PC-3 (cell line): ENCODE measurements around the gene SLC44A1. TPM values are rescaled to one million over a fixed set of nuclear protein-coding genes. Genes with fewer than 3 reads are reported as not detected.
A peak's percentile ranks its signal among the peaks of the same experiment; 100 is the strongest.

Experiments
- ATAC-seq: fragments of 200-7000 bp; cut with Tn5 transposase; 2 replicates; pipeline ENCODE4 v1.9.1; 2020; ENCODE audit warnings: mild to moderate bottlenecking, moderate library complexity
- BruUV-seq: library from RNA; stranded (reverse); fragments of 400-500 nt; replicated peaks from 2 replicates; lab custom pipeline; 2021; lab: Mats Ljungman, UMichigan
- CTCF ChIA-PET: fragments of 300-600 bp; sonication (Branson Sonifier 250); formaldehyde crosslinking; loops from one replicate; lab custom pipeline; 2022; ENCODE audit warnings: antibody characterized with exemption; lab: Charles Lee
- POLR2A ChIA-PET: fragments of 300-600 bp; sonication (Branson Sonifier 250); formaldehyde crosslinking; loops from one replicate; lab custom pipeline; 2022; ENCODE audit warnings: antibody characterized with exemption; ENCODE audit not compliant: unreplicated experiment; lab: Charles Lee
- DNase-seq: peaks from one replicate; pipeline ENCODE4 v3.0.0-alpha.2; 2015
- H2AFZ ChIP-seq: fragments of 300-600 bp; sonication (generic); 2 replicates; pipeline ENCODE4 v1.6.0; 2016; ENCODE audit warnings: antibody characterized with exemption, low read length
- H3F3A ChIP-seq: fragments of 300-600 bp; sonication (generic); one replicate; pipeline ENCODE4 v1.6.0; 2017; ENCODE audit warnings: antibody characterized with exemption, low read length, control low read depth, mild to moderate bottlenecking; ENCODE audit not compliant: unreplicated experiment
- H3K27ac ChIP-seq: fragments of 300-600 bp; sonication (generic); 2 replicates; pipeline ENCODE4 v1.5.1; 2016; ENCODE audit warnings: mild to moderate bottlenecking, low read length
- H3K27me3 ChIP-seq: fragments of 300-600 bp; sonication (generic); 2 replicates; pipeline ENCODE4 v1.6.1; 2016; ENCODE audit warnings: low read length, mixed read lengths
- H3K36me3 ChIP-seq: fragments of 300-600 bp; sonication (generic); 2 replicates; pipeline ENCODE4 v1.6.1; 2016; ENCODE audit warnings: low read depth, mixed run types, low read length, mixed read lengths
- H3K4me1 ChIP-seq: fragments of 300-600 bp; sonication (generic); 2 replicates; pipeline ENCODE4 v1.5.1; 2016; ENCODE audit warnings: low read length; ENCODE audit not compliant: insufficient read depth
- H3K4me2 ChIP-seq: fragments of 300-600 bp; sonication (generic); 2 replicates; pipeline ENCODE4 v1.6.0; 2016; ENCODE audit warnings: low read length
- H3K4me3 ChIP-seq: fragments of 300-600 bp; sonication (generic); 2 replicates; pipeline ENCODE4 v1.5.1; 2016; ENCODE audit warnings: mild to moderate bottlenecking, low read length, mixed read lengths
- H3K79me2 ChIP-seq: fragments of 300-600 bp; sonication (generic); 2 replicates; pipeline ENCODE4 v1.6.1; 2017; ENCODE audit warnings: low read length, mixed read lengths
- H3K9ac ChIP-seq: fragments of 300-600 bp; sonication (generic); 2 replicates; pipeline ENCODE4 v1.6.0; 2016; ENCODE audit warnings: mild to moderate bottlenecking, low read length
- H3K9me2 ChIP-seq: fragments of 300-600 bp; sonication (generic); replicated peaks from 2 replicates; pipeline ENCODE4 v1.6.1; 2016; ENCODE audit warnings: mixed run types, low read length, mixed read lengths
- H3K9me3 ChIP-seq: fragments of 300-600 bp; sonication (generic); 2 replicates; pipeline ENCODE4 v1.6.1; 2016; ENCODE audit warnings: low read length, mixed read lengths
- H4K20me1 ChIP-seq: fragments of 300-600 bp; sonication (generic); 2 replicates; pipeline ENCODE4 v1.6.1; 2016; ENCODE audit warnings: low read length, mixed read lengths
- CTCF ChIP-seq: fragments of 300-600 bp; sonication (generic); conservative IDR thresholded peaks from 2 replicates; pipeline ENCODE4 v1.5.1; 2017; ENCODE audit warnings: antibody characterized with exemption, low read depth, mild to moderate bottlenecking, low read length
- EZH2 ChIP-seq: fragments of 300-600 bp; sonication (generic); IDR thresholded peaks from one replicate; pipeline ENCODE4 v1.6.1; 2017; ENCODE audit warnings: antibody characterized with exemption, mild to moderate bottlenecking, low read length; ENCODE audit not compliant: unreplicated experiment
- EZH2phosphoT487 ChIP-seq: fragments of 300-600 bp; sonication (generic); IDR thresholded peaks from 2 replicates; pipeline ENCODE4 v1.6.1; 2018; ENCODE audit warnings: mild to moderate bottlenecking, antibody characterized with exemption, low read length, borderline replicate concordance
- intact Hi-C: fragments of 100-400 bp; cut with micrococcal nuclease; formaldehyde crosslinking; loops from 2 replicates; pipeline ENCODE4 v1.9.0; 2023
- total RNA-seq: library from RNA; depleted of rRNA; stranded (reverse); fragments of >200 nt; gene quantifications from 2 replicates; pipeline ENCODE4 v1.2.3, GENCODE V29; 2014

Gene SLC44A1
- total RNA-seq, 1 experiment from 2014 or later = 16.1 TPM

GRCh38 chr9:105357937-105358336, 113.5 kb downstream of the SLC44A1 start:
- no TSS peak for BruUV-seq
- Histone ChIP-seq H3K4me2 (no peak overlapping the region), H3K9ac (no peak overlapping the region), H2AFZ (no peak overlapping the region), H3K79me2 (no peaks in the 10 kb centered on the region), H3K27me3 (no peaks in the 10 kb centered on the region), H3K4me3 (no peak overlapping the region), H3K36me3 (no peaks in the 10 kb centered on the region), H3K9me3 (no peaks in the 10 kb centered on the region), H3F3A (no peaks in the 10 kb centered on the region), H3K9me2 (no peaks in the 10 kb centered on the region), H3K27ac (no peak overlapping the region), H3K4me1 (no peaks in the 10 kb centered on the region), H4K20me1 (no peaks in the 10 kb centered on the region)
- ChIA-PET CTCF (interaction anchor here (0.5 kb wide), 1 partner anchor 140 kb away, joined by 3 read pairs; no protein-coding TSS in a partner anchor), POLR2A (interaction anchor here (0.8 kb wide), 1 partner anchor 95 kb away, joined by 4 read pairs; no protein-coding TSS in a partner anchor)
- TF ChIP-seq EZH2 = no peak
- no peak for TF ChIP-seq EZH2phosphoT487
- no peak for TF ChIP-seq CTCF
- ATAC-seq (no peak), DNase-seq (no peak)
- intact Hi-C loops = no loop called here

- POLR2A ChIA-PET = no interaction called here
- TF ChIP-seq CTCF = no peak
- TF ChIP-seq EZH2 = no peak
- TF ChIP-seq EZH2phosphoT487 = no peak
- no peaks in the 10 kb centered on the region for H3K9me2 ChIP-seq
- no peak overlapping the region for H3K4me2 ChIP-seq
- H3K9ac ChIP-seq = no peak overlapping the region
- no peaks in the 10 kb centered on the region for H3K36me3 ChIP-seq
- H3K27me3 ChIP-seq = no peaks in the 10 kb centered on the region
- H4K20me1 ChIP-seq = no peaks in the 10 kb centered on the region
- no peaks in the 10 kb centered on the region for H3K9me3 ChIP-seq
- ATAC-seq (no peak), DNase-seq (no peak)
- H2AFZ ChIP-seq = no peak overlapping the region
- H3F3A ChIP-seq = no peaks in the 10 kb centered on the region
- intact Hi-C loops = no loop called here
- no peak overlapping the region for H3K4me3 ChIP-seq
- no peak overlapping the region for H3K27ac ChIP-seq
- BruUV-seq = no TSS peak
- no peaks in the 10 kb centered on the region for H3K79me2 ChIP-seq
- H3K4me1 ChIP-seq = no peaks in the 10 kb centered on the region
- CTCF ChIA-PET = no interaction called here
Observed at GRCh38 chr9:105359892-105360291, 115.4 kb downstream of the SLC44A1 start.

- Histone ChIP-seq H3K4me2 (no peak overlapping the region), H4K20me1 (no peaks in the 10 kb centered on the region), H3K9me2 (no peaks in the 10 kb centered on the region), H3K9ac (no peak overlapping the region), H3K4me1 (no peaks in the 10 kb centered on the region), H3K4me3 (no peak overlapping the region), H3K27ac (no peak overlapping the region), H3K79me2 (no peaks in the 10 kb centered on the region), H3K9me3 (no peaks in the 10 kb centered on the region), H2AFZ (no peak overlapping the region), H3K36me3 (no peaks in the 10 kb centered on the region), H3F3A (no peaks in the 10 kb centered on the region), H3K27me3 (no peaks in the 10 kb centered on the region)
- TF ChIP-seq EZH2phosphoT487 (no peak), EZH2 (no peak), CTCF (0 out of 2 replicates have a peak, but pooled peaks have one; percentile 8)
- ATAC-seq (no peak), DNase-seq (no peak)
- CTCF ChIA-PET = no interaction called here
- POLR2A ChIA-PET = no interaction called here
- BruUV-seq = no TSS peak
- intact Hi-C loops = no loop called here
Observed at GRCh38 chr9:105360344-105360743, 115.9 kb downstream of the SLC44A1 start.
